Measurements from ENCODE around the gene CAMTA1.

DNA sequence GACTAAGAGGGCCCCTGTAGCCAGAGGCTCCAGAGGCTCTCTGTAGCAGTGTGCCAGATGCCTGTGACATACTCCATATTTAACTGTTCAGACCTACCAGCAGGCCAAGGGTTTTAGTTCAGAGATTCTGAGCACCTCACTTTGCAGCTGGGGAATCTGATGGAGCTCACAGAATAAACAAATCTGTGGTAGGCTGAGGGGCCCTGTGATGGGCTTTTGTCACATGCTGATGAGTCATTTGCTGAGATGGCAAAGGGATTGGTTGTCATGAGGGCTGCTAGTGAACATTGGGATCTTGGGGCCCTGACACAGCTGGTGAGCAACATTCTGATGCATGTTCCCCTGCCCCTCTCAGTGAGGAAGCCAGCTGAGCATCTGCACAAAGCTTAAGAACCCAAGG lies 482.2 kb downstream of the CAMTA1 start:
- TF ChIP-seq CTCF (IDR thresholded peaks at IDR 0.05; ENCODE audit: low read depth, low read length, missing input control), result no peak
- TF ChIP-seq GABPA (IDR thresholded peaks at IDR 0.05 in 1 of 2, conservative IDR thresholded peaks at IDR 0.05 in 1 of 2), result no peak
- TF ChIP-seq YY1 (IDR thresholded peaks at IDR 0.05), result no peak
- no peak for TF ChIP-seq SP1 (IDR thresholded peaks at IDR 0.05)
- no peak for TF ChIP-seq RXRA (IDR thresholded peaks at IDR 0.05)
- TF ChIP-seq, protein P1, sequence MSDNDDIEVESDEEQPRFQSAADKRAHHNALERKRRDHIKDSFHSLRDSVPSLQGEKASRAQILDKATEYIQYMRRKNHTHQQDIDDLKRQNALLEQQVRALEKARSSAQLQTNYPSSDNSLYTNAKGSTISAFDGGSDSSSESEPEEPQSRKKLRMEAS (IDR thresholded peaks at IDR 0.05), result no peak
- TF ChIP-seq, protein P2, sequence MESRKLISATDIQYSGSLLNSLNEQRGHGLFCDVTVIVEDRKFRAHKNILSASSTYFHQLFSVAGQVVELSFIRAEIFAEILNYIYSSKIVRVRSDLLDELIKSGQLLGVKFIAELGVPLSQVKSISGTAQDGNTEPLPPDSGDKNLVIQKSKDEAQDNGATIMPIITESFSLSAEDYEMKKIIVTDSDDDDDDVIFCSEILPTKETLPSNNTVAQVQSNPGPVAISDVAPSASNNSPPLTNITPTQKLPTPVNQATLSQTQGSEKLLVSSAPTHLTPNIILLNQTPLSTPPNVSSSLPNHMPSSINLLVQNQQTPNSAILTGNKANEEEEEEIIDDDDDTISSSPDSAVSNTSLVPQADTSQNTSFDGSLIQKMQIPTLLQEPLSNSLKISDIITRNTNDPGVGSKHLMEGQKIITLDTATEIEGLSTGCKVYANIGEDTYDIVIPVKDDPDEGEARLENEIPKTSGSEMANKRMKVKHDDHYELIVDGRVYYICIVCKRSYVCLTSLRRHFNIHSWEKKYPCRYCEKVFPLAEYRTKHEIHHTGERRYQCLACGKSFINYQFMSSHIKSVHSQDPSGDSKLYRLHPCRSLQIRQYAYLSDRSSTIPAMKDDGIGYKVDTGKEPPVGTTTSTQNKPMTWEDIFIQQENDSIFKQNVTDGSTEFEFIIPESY (IDR thresholded peaks at IDR 0.05), result no peak
- no peak for TF ChIP-seq JUND (IDR thresholded peaks at IDR 0.05)
- no peak for TF ChIP-seq HNF4G (IDR thresholded peaks at IDR 0.05)
- no peak for TF ChIP-seq RAD21 (IDR thresholded peaks at IDR 0.05)
- TF ChIP-seq, protein P3, sequence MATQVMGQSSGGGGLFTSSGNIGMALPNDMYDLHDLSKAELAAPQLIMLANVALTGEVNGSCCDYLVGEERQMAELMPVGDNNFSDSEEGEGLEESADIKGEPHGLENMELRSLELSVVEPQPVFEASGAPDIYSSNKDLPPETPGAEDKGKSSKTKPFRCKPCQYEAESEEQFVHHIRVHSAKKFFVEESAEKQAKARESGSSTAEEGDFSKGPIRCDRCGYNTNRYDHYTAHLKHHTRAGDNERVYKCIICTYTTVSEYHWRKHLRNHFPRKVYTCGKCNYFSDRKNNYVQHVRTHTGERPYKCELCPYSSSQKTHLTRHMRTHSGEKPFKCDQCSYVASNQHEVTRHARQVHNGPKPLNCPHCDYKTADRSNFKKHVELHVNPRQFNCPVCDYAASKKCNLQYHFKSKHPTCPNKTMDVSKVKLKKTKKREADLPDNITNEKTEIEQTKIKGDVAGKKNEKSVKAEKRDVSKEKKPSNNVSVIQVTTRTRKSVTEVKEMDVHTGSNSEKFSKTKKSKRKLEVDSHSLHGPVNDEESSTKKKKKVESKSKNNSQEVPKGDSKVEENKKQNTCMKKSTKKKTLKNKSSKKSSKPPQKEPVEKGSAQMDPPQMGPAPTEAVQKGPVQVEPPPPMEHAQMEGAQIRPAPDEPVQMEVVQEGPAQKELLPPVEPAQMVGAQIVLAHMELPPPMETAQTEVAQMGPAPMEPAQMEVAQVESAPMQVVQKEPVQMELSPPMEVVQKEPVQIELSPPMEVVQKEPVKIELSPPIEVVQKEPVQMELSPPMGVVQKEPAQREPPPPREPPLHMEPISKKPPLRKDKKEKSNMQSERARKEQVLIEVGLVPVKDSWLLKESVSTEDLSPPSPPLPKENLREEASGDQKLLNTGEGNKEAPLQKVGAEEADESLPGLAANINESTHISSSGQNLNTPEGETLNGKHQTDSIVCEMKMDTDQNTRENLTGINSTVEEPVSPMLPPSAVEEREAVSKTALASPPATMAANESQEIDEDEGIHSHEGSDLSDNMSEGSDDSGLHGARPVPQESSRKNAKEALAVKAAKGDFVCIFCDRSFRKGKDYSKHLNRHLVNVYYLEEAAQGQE (IDR thresholded peaks at IDR 0.05), result no peak
- no peak for TF ChIP-seq ATF3 (IDR thresholded peaks at IDR 0.05)
- no peak for TF ChIP-seq TAF1 (conservative IDR thresholded peaks at IDR 0.05)

Measured in liver (tissue), 3 donors.